Measurements from ENCODE around the gene CDCA5. TPM values are rescaled to one million over a fixed set of nuclear protein-coding genes. Genes with fewer than 3 reads are reported as not detected.

Gene CDCA5
- total RNA-seq, 2 experiments from 2014 or later = 0.77 to 0.84 TPM

DNA sequence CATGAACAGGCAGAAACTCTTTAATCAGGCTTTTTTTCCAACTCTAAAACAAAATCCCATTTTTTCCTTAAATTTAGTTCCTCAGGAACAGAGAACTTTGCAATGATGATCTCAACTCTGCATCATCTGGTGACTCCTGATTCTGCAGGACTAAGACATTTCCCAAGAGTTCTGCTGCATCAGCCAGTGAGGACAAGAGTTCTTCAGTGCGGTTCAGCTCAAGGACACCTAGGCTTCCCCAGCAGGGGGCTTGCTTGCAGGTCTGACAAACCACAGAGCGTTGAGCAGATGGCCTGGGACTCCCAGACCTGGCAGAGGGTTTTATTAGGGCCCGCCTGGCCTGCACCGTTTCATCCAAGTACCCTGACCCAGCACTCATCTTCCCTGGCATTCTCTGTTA, 6.4 kb downstream of the CDCA5 start:
- Histone ChIP-seq H3K4me1 (ENCODE audit: insufficient read depth, low read length) (peaks cover 12% of the 10 kb centered on the region), H3K27me3 (ENCODE audit: control insufficient read depth in 1 of 2, insufficient read depth in 2 of 2, low read length in 2 of 2) (no peaks in the 10 kb centered on the region), H3K9me3 (ENCODE audit: control insufficient read depth in 1 of 2, insufficient read depth in 1 of 2, low read length in 2 of 2) (no peaks in the 10 kb centered on the region), H3K36me3 (ENCODE audit: insufficient read depth, low read length) (no peaks in the 10 kb centered on the region), H3K4me3 (ENCODE audit: low read length) (no peak overlapping the region), H3K27ac (ENCODE audit: low read depth in 1 of 2, low read length in 2 of 2) (no peak overlapping the region)
- ChIA-PET CTCF (no interaction called here), POLR2A (interaction anchor here (1.7 kb wide), 1 partner anchor 58 kb away, joined by 6 read pairs; no protein-coding TSS in a partner anchor)
- H3K9me3 Mint-ChIP-seq = no peaks in the 10 kb centered on the region
- peaks cover 8% of the 10 kb centered on the region for H3K4me1 Mint-ChIP-seq (ENCODE audit: low read depth)
- H3K36me3 Mint-ChIP-seq (ENCODE audit: low read depth) = no peaks in the 10 kb centered on the region
- no peak overlapping the region for H3K27ac Mint-ChIP-seq
- no peak for DNase-seq
- no peak for ATAC-seq (ENCODE audit: poor library complexity)
- intact Hi-C loops (cut with DNase I, micrococcal nuclease) = no loop called here
- no peaks in the 10 kb centered on the region for H3K27me3 Mint-ChIP-seq
- H3K4me3 Mint-ChIP-seq = no peak overlapping the region
- TF ChIP-seq, protein P1, sequence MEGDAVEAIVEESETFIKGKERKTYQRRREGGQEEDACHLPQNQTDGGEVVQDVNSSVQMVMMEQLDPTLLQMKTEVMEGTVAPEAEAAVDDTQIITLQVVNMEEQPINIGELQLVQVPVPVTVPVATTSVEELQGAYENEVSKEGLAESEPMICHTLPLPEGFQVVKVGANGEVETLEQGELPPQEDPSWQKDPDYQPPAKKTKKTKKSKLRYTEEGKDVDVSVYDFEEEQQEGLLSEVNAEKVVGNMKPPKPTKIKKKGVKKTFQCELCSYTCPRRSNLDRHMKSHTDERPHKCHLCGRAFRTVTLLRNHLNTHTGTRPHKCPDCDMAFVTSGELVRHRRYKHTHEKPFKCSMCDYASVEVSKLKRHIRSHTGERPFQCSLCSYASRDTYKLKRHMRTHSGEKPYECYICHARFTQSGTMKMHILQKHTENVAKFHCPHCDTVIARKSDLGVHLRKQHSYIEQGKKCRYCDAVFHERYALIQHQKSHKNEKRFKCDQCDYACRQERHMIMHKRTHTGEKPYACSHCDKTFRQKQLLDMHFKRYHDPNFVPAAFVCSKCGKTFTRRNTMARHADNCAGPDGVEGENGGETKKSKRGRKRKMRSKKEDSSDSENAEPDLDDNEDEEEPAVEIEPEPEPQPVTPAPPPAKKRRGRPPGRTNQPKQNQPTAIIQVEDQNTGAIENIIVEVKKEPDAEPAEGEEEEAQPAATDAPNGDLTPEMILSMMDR (IDR thresholded peaks at IDR 0.05) = no peak

DNA sequence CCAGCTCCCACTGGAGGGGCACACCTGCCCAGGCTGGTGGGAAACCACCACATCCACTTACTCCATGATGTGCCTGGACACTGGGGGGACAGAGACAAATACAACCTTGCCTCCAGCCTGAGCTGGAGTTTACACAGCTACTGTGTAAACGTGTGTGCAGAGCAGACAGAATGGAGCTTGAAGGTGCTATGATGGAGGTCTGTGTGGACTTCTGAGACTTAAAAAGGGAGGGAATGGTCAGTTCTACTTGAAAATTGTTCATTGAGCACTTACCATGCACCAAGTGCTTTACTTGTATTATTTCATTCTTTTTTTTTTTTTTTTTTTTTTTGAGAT, 11.2 kb downstream of the CDCA5 start:
- Histone ChIP-seq H3K36me3 (ENCODE audit: insufficient read depth, low read length) (no peaks in the 10 kb centered on the region), H3K4me3 (ENCODE audit: low read length) (no peak overlapping the region), H3K4me1 (ENCODE audit: insufficient read depth, low read length) (no peaks in the 10 kb centered on the region), H3K27ac (ENCODE audit: low read depth in 1 of 2, low read length in 2 of 2) (no peak overlapping the region), H3K9me3 (ENCODE audit: control insufficient read depth in 1 of 2, insufficient read depth in 1 of 2, low read length in 2 of 2) (no peaks in the 10 kb centered on the region), H3K27me3 (ENCODE audit: control insufficient read depth in 1 of 2, insufficient read depth in 2 of 2, low read length in 2 of 2) (no peaks in the 10 kb centered on the region)
- Mint-ChIP-seq H3K27me3 (no peaks in the 10 kb centered on the region), H3K9me3 (no peaks in the 10 kb centered on the region), H3K4me3 (no peak overlapping the region), H3K36me3 (ENCODE audit: low read depth) (no peaks in the 10 kb centered on the region), H3K27ac (no peak overlapping the region), H3K4me1 (ENCODE audit: low read depth) (no peaks in the 10 kb centered on the region)
- TF ChIP-seq, protein P1 (IDR thresholded peaks at IDR 0.05) = no peak
- DNase-seq = no peak
- ChIA-PET CTCF (no interaction called here), POLR2A (no interaction called here)
- ATAC-seq (ENCODE audit: poor library complexity) = no peak
- intact Hi-C loops (cut with DNase I, micrococcal nuclease) = no loop called here

DNA sequence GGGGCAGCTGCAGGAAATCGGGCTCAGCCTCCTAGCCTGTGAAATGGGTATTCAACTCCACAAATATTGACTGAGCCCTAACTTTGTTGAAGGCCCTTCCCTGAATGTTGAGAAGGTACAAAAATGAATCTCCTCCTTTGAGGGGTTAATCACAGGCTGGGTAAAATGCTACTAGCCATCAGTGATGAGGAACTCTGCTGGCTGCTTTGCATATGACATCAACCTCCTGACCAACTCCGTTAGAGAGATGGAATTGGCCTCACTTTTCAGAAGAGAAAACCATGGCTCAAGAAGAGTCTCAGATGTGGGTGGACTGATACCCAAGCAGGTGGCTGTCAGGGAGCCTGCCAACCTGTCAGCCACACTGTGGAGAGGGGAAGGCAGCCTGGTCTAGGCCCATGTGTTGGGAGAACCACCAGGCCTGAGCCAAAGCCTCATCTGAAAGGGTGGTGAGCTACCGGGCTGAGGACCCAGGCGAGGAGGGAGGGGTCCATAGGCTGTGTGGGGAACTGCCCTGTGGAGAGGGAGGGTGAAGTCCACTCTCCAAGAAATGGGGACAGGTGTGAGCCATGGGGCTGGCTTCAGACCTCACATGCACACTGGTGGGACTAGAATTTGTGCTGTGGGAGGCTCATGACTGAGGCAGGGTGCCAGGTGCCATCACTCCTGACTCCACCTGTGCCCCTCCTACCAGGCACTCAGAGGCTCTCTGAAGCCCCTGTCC, 11.8 kb downstream of the CDCA5 start:
- Histone ChIP-seq H3K36me3 (ENCODE audit: insufficient read depth, low read length) (no peaks in the 10 kb centered on the region), H3K9me3 (ENCODE audit: control insufficient read depth in 1 of 2, insufficient read depth in 1 of 2, low read length in 2 of 2) (no peaks in the 10 kb centered on the region), H3K27ac (ENCODE audit: low read depth in 1 of 2, low read length in 2 of 2) (no peak overlapping the region), H3K27me3 (ENCODE audit: control insufficient read depth in 1 of 2, insufficient read depth in 2 of 2, low read length in 2 of 2) (no peaks in the 10 kb centered on the region), H3K4me1 (ENCODE audit: insufficient read depth, low read length) (no peaks in the 10 kb centered on the region), H3K4me3 (ENCODE audit: low read length) (no peak overlapping the region)
- no peaks in the 10 kb centered on the region for H3K27me3 Mint-ChIP-seq
- CTCF ChIA-PET = no interaction called here
- no peaks in the 10 kb centered on the region for H3K4me1 Mint-ChIP-seq (ENCODE audit: low read depth)
- TF ChIP-seq, protein P1 (IDR thresholded peaks at IDR 0.05) = no peak
- intact Hi-C loops (cut with DNase I, micrococcal nuclease) = no loop called here
- no peaks in the 10 kb centered on the region for H3K36me3 Mint-ChIP-seq (ENCODE audit: low read depth)
- POLR2A ChIA-PET = no interaction called here
- DNase-seq (no peak), ATAC-seq (ENCODE audit: poor library complexity) (no peak)
- no peak overlapping the region for H3K4me3 Mint-ChIP-seq
- H3K9me3 Mint-ChIP-seq = no peaks in the 10 kb centered on the region
- H3K27ac Mint-ChIP-seq = no peak overlapping the region

Data from CD4-positive, alpha-beta T cell (primary cell).